Stimulated activated effector memory CD8-positive, alpha-beta T cell treated with anti-CD3 and anti-CD28 coated beads, Interleukin-12 subunit alpha, Interleukin-12 subunit beta, amount 100 ng/mL, for 72 hours (primary cell): ENCODE measurements around the gene AQP4.

Experiments used
- ATAC-seq: fragments of 150-1000 bp; cut with Tn5 transposase; 2 replicates; pipeline ENCODE4 v1.10.0; 2021
- DNase-seq, 2 donors: peaks; one replicate each; pipeline ENCODE4 v3.0.0; 2021 to 2022; ENCODE audit warnings: low spot score in 2 of 2
- H3K27ac Mint-ChIP-seq: one replicate; pipeline ENCODE4 v1.8.0; 2022; ENCODE audit warnings: mild to moderate bottlenecking, mixed read lengths
- H3K36me3 Mint-ChIP-seq: one replicate; pipeline ENCODE4 v1.8.0; 2022; ENCODE audit warnings: mild to moderate bottlenecking, mixed read lengths
- H3K4me1 Mint-ChIP-seq: one replicate; pipeline ENCODE4 v1.8.0; 2022; ENCODE audit warnings: mixed read lengths
- H3K4me3 Mint-ChIP-seq: one replicate; pipeline ENCODE4 v1.8.0; 2022; ENCODE audit warnings: mild to moderate bottlenecking, mixed read lengths
- H3K9me3 Mint-ChIP-seq: one replicate; pipeline ENCODE4 v1.8.0; 2022; ENCODE audit warnings: mixed read lengths

AQP4 gene

DNA sequence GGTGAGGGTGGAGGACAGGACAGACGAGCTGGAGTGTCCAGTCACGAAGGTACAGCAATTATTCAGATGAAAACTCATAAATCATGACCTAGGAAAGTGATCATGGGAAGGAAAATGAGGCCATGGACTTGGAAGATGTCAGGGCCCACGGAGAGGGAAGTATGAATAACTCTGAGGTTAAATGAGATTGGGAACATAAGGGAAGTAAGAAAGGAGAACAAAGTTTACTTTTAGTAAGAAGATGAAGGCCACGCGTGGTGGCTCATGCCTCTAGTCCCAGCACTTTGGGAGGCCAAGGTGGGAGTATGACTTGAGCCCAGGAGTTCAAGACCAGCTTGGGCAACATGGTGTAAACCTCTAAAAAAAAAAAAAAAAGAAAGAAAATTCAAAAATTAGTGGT lies 56.2 kb downstream of the AQP4 start:
- DNase-seq: no peak
- H3K9me3 Mint-ChIP-seq: peaks cover 18% of the 10 kb centered on the region
- no peaks in the 10 kb centered on the region for H3K36me3 Mint-ChIP-seq
- H3K4me1 Mint-ChIP-seq: no peaks in the 10 kb centered on the region
- ATAC-seq: no peak
- no peak overlapping the region for H3K4me3 Mint-ChIP-seq
- no peak overlapping the region for H3K27ac Mint-ChIP-seq

DNA sequence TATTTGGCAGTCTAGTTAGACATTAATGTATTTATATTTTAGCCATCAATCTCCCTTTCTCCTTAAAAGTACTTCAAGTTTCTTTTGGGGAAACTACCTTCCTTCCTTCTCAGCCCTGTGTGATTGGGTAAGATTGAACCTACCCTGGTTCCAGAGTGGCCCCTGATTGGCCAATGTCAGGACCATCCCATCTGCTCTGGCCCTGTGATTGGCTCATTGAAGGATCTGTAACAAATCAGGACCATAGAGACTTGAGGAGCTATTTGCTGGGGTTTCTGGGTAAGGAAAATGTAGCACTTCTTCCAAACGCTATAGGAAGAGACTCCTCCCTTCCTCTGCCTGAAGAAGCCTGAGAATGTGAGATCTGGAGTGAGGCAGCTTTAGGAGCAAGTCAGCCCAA lies 59.3 kb downstream of the AQP4 start:
- H3K27ac Mint-ChIP-seq: no peak overlapping the region
- no peaks in the 10 kb centered on the region for H3K4me1 Mint-ChIP-seq
- no peak for DNase-seq
- no peak for ATAC-seq
- no peak overlapping the region for H3K4me3 Mint-ChIP-seq
- H3K9me3 Mint-ChIP-seq: peaks cover 20% of the 10 kb centered on the region
- H3K36me3 Mint-ChIP-seq: no peaks in the 10 kb centered on the region

DNA sequence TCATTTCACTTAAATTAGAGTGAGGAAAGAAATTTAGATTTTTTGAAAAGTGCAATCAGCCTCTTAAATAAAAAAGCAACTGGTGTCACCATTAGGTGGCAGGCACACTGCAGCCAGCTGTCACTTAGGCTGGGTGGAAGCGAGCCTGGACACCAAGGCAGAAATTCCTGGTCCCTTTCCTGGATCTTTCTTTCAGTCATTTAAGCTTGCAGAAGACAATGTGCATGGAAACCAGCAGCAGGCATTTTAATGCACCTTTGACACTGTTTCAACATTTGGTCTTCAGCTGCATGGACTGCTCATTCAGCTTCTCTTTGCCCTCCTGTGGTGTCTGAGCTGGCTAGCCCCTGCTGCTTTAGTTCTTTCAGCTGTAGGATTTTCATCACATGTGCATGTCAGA lies 61.0 kb downstream of the AQP4 start:
- DNase-seq: no peak
- H3K4me1 Mint-ChIP-seq: no peaks in the 10 kb centered on the region
- no peak for ATAC-seq
- no peaks in the 10 kb centered on the region for H3K36me3 Mint-ChIP-seq
- H3K4me3 Mint-ChIP-seq: no peak overlapping the region
- H3K27ac Mint-ChIP-seq: no peak overlapping the region
- H3K9me3 Mint-ChIP-seq: peaks cover 16% of the 10 kb centered on the region

GRCh38 chr18:26803643-26804042 lies 61.9 kb downstream of the AQP4 start:
- ATAC-seq (no peak), DNase-seq (no peak)
- H3K36me3 Mint-ChIP-seq: no peaks in the 10 kb centered on the region
- peaks cover 14% of the 10 kb centered on the region for H3K9me3 Mint-ChIP-seq
- H3K4me3 Mint-ChIP-seq: no peak overlapping the region
- H3K27ac Mint-ChIP-seq: no peak overlapping the region
- H3K4me1 Mint-ChIP-seq: no peaks in the 10 kb centered on the region

DNA sequence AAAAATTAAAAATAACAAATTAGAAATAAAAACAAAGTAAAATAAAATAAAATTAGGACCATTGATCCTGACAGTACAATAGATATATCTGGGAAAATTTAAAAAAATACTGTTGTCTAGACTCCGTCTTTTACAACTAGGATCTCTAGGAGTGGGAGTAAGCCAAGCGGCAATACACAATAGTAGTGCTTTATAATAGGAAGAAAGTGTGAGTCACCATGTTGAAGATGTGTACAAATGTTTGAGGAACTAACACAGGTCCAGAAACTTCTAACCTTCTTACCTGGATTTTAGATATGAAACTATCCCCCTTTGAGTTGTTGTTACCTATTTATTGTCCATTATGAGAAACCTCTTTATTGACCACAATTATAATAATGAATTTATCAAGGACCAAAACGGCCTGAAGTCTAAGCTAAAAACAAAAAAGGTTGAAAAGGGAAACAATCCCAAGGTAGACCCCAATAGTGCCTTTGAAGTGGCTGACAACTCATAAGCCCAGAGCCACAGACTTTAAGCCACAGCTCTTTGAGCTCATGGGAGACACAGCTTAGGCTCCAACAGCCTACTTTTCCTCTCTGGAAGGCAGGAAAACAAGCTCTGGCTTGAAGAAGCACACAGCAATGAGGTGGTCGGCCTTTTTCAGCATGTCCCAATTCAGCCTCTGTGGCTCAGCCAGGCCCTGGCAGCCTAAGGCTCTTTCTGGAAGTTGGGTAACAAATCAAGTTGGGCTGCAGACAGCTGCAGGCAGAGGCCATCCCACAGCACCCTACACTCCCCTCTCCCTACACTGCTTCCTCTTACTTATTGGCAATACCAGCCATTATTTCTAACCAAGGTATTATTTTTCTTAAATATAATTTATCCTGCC lies 62.9 kb downstream of the AQP4 start:
- no peaks in the 10 kb centered on the region for H3K4me1 Mint-ChIP-seq
- H3K4me3 Mint-ChIP-seq: no peak overlapping the region
- DNase-seq (no peak), ATAC-seq (no peak)
- H3K9me3 Mint-ChIP-seq: peaks cover 17% of the 10 kb centered on the region
- H3K27ac Mint-ChIP-seq: no peak overlapping the region
- H3K36me3 Mint-ChIP-seq: no peaks in the 10 kb centered on the region
